ENCODE data around the gene NADSYN1. TPM values are rescaled to one million over a fixed set of nuclear protein-coding genes. Genes with fewer than 3 reads are reported as not detected.
A peak's percentile ranks its signal among the peaks of the same experiment; 100 is the strongest.

The NADSYN1 gene
- total and polyA plus RNA-seq, 2 of the 13 experiments (the other 11 are each of a cell fraction or from before 2014, with no cell fraction given) = 35.7 to 51.5 TPM

DNA sequence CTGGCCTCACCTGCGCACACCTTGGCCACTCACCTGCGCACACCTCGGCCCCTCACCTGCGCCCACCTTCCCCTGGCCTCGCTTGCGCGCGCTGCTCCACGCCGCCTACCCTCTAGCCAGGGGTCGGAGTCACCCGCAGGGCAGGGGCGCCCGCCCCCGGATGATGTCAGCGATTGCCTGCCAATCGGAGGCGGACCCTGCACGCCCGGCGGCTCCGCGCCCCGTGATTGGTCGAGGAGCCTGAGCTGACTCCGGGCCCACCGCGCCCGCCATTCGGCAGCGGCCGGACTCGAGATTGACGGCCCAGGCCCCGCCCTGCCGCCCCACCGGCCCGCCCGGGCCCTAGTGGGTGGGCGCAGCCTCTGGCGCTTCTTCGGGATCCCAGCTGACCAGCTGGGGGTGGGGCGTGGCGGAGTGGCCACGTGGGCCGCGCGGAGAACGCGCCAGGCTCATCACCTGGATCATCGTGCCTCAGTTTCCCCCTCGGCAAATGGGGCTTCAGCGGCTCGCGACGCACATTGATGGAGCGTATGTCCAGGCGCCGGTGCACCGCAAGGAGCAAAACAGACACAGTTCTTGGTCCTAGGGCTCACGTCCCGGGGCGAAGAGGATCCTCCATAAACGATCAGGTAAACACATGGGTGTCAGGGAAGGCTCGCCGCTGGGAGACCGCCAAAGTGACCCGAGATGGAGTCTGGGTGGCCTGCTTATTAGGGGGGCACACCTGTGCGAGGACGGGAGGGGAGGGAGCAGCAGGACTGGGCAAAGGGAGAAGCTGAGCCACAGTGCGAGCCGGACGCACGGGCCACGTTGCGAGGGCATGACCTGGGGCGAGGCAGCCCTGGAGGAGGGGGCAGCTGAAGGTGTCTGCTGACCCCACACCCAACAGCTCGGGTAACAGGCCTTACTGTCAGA is 4.5 kb upstream of the NADSYN1 start, which contains the start of gene DHCR7 (continued):
- TF ChIP-seq, protein P1, sequence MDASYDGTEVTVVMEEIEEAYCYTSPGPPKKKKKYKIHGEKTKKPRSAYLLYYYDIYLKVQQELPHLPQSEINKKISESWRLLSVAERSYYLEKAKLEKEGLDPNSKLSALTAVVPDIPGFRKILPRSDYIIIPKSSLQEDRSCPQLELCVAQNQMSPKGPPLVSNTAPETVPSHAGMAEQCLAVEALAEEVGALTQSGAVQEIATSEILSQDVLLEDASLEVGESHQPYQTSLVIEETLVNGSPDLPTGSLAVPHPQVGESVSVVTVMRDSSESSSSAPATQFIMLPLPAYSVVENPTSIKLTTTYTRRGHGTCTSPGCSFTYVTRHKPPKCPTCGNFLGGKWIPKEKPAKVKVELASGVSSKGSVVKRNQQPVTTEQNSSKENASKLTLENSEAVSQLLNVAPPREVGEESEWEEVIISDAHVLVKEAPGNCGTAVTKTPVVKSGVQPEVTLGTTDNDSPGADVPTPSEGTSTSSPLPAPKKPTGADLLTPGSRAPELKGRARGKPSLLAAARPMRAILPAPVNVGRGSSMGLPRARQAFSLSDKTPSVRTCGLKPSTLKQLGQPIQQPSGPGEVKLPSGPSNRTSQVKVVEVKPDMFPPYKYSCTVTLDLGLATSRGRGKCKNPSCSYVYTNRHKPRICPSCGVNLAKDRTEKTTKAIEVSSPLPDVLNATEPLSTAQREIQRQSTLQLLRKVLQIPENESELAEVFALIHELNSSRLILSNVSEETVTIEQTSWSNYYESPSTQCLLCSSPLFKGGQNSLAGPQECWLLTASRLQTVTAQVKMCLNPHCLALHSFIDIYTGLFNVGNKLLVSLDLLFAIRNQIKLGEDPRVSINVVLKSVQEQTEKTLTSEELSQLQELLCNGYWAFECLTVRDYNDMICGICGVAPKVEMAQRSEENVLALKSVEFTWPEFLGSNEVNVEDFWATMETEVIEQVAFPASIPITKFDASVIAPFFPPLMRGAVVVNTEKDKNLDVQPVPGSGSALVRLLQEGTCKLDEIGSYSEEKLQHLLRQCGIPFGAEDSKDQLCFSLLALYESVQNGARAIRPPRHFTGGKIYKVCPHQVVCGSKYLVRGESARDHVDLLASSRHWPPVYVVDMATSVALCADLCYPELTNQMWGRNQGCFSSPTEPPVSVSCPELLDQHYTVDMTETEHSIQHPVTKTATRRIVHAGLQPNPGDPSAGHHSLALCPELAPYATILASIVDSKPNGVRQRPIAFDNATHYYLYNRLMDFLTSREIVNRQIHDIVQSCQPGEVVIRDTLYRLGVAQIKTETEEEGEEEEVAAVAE (CRISPR knock-in tag; IDR thresholded peaks at IDR 0.05; ENCODE audit: borderline replicate concordance) = no peak; the same call in 1 of the 2 replicates
- TF ChIP-seq AGO1 (IDR thresholded peaks at IDR 0.05; ENCODE audit: low read depth, low read length, poor library complexity, severe bottlenecking) (no peak), ADNP (CRISPR knock-in tag; IDR thresholded peaks at IDR 0.05) (no peak), ZNF766 (CRISPR knock-in tag; IDR thresholded peaks at IDR 0.05; ENCODE audit: borderline replicate concordance) (no peak), POGZ (CRISPR knock-in tag; IDR thresholded peaks at IDR 0.05) (no peak), MEIS1 (CRISPR knock-in tag; IDR thresholded peaks at IDR 0.05; ENCODE audit: borderline replicate concordance) (peak; percentile 66; the same call in 1 of the 2 replicates), TP53 (CRISPR knock-in tag; conservative IDR thresholded peaks at IDR 0.05) (no peak), CHCHD3 (CRISPR knock-in tag; IDR thresholded peaks at IDR 0.05) (no peak), STAT5B (CRISPR knock-in tag; IDR thresholded peaks at IDR 0.05) (no peak), ZNF160 (CRISPR knock-in tag; IDR thresholded peaks at IDR 0.05) (no peak), ZNF441 (CRISPR knock-in tag; IDR thresholded peaks at IDR 0.05; ENCODE audit: borderline replicate concordance) (0 out of 2 replicates have a peak, but pooled peaks have one; percentile 54), ZNF543 (CRISPR knock-in tag; IDR thresholded peaks at IDR 0.05) (peak; percentile 40; the same call in 1 of the 2 replicates), DNMT1 (CRISPR knock-in tag; IDR thresholded peaks at IDR 0.05) (no peak), ISL2 (CRISPR knock-in tag; IDR thresholded peaks at IDR 0.05) (0 out of 2 replicates have a peak, but pooled peaks have one; percentile 11), ZNF264 (CRISPR knock-in tag; IDR thresholded peaks at IDR 0.05) (no peak), ZNF383 (CRISPR knock-in tag; IDR thresholded peaks at IDR 0.05; ENCODE audit: borderline replicate concordance) (no peak), RELA (CRISPR knock-in tag; IDR thresholded peaks at IDR 0.05) (no peak), TAF1 (CRISPR knock-in tag; IDR thresholded peaks at IDR 0.05) (peak; percentile 80), CC2D1A (CRISPR knock-in tag; IDR thresholded peaks at IDR 0.05) (no peak)
- TF ChIP-seq, protein P2, sequence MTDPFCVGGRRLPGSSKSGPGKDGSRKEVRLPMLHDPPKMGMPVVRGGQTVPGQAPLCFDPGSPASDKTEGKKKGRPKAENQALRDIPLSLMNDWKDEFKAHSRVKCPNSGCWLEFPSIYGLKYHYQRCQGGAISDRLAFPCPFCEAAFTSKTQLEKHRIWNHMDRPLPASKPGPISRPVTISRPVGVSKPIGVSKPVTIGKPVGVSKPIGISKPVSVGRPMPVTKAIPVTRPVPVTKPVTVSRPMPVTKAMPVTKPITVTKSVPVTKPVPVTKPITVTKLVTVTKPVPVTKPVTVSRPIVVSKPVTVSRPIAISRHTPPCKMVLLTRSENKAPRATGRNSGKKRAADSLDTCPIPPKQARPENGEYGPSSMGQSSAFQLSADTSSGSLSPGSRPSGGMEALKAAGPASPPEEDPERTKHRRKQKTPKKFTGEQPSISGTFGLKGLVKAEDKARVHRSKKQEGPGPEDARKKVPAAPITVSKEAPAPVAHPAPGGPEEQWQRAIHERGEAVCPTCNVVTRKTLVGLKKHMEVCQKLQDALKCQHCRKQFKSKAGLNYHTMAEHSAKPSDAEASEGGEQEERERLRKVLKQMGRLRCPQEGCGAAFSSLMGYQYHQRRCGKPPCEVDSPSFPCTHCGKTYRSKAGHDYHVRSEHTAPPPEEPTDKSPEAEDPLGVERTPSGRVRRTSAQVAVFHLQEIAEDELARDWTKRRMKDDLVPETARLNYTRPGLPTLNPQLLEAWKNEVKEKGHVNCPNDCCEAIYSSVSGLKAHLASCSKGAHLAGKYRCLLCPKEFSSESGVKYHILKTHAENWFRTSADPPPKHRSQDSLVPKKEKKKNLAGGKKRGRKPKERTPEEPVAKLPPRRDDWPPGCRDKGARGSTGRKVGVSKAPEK (CRISPR knock-in tag; IDR thresholded peaks at IDR 0.05; ENCODE audit: borderline replicate concordance) = peak; percentile 46; the same call in 1 of the 2 replicates
- TF ChIP-seq, protein P3, sequence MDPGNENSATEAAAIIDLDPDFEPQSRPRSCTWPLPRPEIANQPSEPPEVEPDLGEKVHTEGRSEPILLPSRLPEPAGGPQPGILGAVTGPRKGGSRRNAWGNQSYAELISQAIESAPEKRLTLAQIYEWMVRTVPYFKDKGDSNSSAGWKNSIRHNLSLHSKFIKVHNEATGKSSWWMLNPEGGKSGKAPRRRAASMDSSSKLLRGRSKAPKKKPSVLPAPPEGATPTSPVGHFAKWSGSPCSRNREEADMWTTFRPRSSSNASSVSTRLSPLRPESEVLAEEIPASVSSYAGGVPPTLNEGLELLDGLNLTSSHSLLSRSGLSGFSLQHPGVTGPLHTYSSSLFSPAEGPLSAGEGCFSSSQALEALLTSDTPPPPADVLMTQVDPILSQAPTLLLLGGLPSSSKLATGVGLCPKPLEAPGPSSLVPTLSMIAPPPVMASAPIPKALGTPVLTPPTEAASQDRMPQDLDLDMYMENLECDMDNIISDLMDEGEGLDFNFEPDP (CRISPR knock-in tag; conservative IDR thresholded peaks at IDR 0.05) = no peak
